A549 (cell line): ENCODE results near the gene KCNMA1. TPM values are rescaled to one million over a fixed set of nuclear protein-coding genes. Genes with fewer than 3 reads are reported as not detected.

Source experiments
- ATAC-seq, 2 experiments: fragments of 200-7000 bp in 1 of 2; fragments of >200 bp in 1 of 2; cut with Nextera tagmentation in 1 of 2; cut with Tn5 transposase in 1 of 2; 3 replicates each; pipeline versions ENCODE4 v1.8.0 to v1.9.1; 2018 to 2020; ENCODE audit warnings: mild to moderate bottlenecking in 1 of 2, moderate library complexity in 1 of 2
- CTCF ChIA-PET: fragments of 300-600 bp; sonication (Branson Sonifier 250); formaldehyde crosslinking; extraction: SDS; loops from one replicate; lab custom pipeline; 2021; ENCODE audit warnings: antibody characterized with exemption, inconsistent platforms; lab: Yijun Ruan, JAX
- POLR2A ChIA-PET: fragments of 350-600 bp; formaldehyde crosslinking; extraction: SDS; loops from one replicate; lab custom pipeline; 2021; ENCODE audit warnings: antibody characterized with exemption, inconsistent platforms; lab: Yijun Ruan, JAX
- DNase-seq, 2 experiments: peaks; one replicate each; pipeline versions ENCODE4 v3.0.0 to v3.0.0-alpha.2; 2011 to 2016; ENCODE audit warnings: low read depth in 1 of 2, low spot score in 1 of 2
- FAIRE-seq: peaks from 2 replicates; lab custom pipeline; 2011; peaks lifted over from hg19 to GRCh38; lab: Jason Lieb, UNC
- H3K27ac ChIP-seq, 2 experiments: fragments of >200 bp; sonication (Bioruptor Twin); formaldehyde crosslinking; 3 replicates each; pipeline ENCODE4 v1.5.1; 2016 to 2017
- H3K4me1 ChIP-seq: fragments of >200 bp; sonication (Bioruptor Twin); formaldehyde crosslinking; 3 replicates; pipeline ENCODE4 v1.6.1; 2016
- H3K4me2 ChIP-seq: fragments of >200 bp; sonication (Bioruptor Twin); formaldehyde crosslinking; 3 replicates; pipeline ENCODE4 v1.6.1; 2016
- H3K4me3 ChIP-seq: fragments of >200 bp; sonication (Bioruptor Twin); formaldehyde crosslinking; 3 replicates; pipeline ENCODE4 v1.5.1; 2016
- H3K9me3 ChIP-seq: fragments of >200 bp; sonication (Bioruptor Twin); formaldehyde crosslinking; 3 replicates; pipeline ENCODE4 v1.6.1; 2016
- BCL3 ChIP-seq: fragments of >200 bp; sonication (Bioruptor Twin); formaldehyde crosslinking; IDR thresholded peaks from 3 replicates; pipeline ENCODE4 v1.6.1; 2016
- CBX2 ChIP-seq: fragments of 200-600 bp; sonication (generic); IDR thresholded peaks from 2 replicates; pipeline ENCODE4 v1.6.1; 2016; ENCODE audit warnings: low read depth, mild to moderate bottlenecking, borderline replicate concordance
- CTCF ChIP-seq: fragments of >200 bp; sonication (Bioruptor Twin); formaldehyde crosslinking; IDR thresholded peaks from 3 replicates; pipeline ENCODE4 v1.5.1; 2016
- FOSL2 ChIP-seq, 2 experiments: fragments of 450-650 bp in 1 of 2; fragments of >200 bp in 1 of 2; sonication (Bioruptor Twin) in 1 of 2; formaldehyde crosslinking; IDR thresholded peaks; 2 replicates each; pipeline versions ENCODE4 v1.5.0 to v1.6.1; 2016 to 2020; ENCODE audit warnings: mild to moderate bottlenecking in 1 of 2, moderate library complexity in 1 of 2
- HEYL ChIP-seq: fragments of 250-450 bp; sonication (Bioruptor Pico); IDR thresholded peaks from 2 replicates; pipeline ENCODE4 v1.8.0; 2021; ENCODE audit warnings: mild to moderate bottlenecking, moderate library complexity
- HOXA7 ChIP-seq: fragments of 250-450 bp; sonication (Bioruptor Pico); IDR thresholded peaks from 2 replicates; pipeline ENCODE4 v1.5.0; 2020; ENCODE audit warnings: mild to moderate bottlenecking, moderate library complexity
- MAZ ChIP-seq: fragments of 150-350 bp; IDR thresholded peaks from 2 replicates; pipeline ENCODE4 v1.6.1; 2014; ENCODE audit warnings: antibody characterized with exemption, low read depth, low read length, borderline replicate concordance
- POLR2AphosphoS2 ChIP-seq: conservative IDR thresholded peaks from 2 replicates; pipeline ENCODE4 v1.6.1; 2012; ENCODE audit warnings: low read length, improper control_type of control experiment, inconsistent platforms
- RCOR1 ChIP-seq: fragments of 150-350 bp; IDR thresholded peaks from 2 replicates; pipeline ENCODE4 v1.6.1; 2014; ENCODE audit warnings: antibody characterized with exemption, low read length, low read depth
- RFX5 ChIP-seq: fragments of 450-650 bp; IDR thresholded peaks from 2 replicates; pipeline ENCODE4 v1.7.1; 2014; ENCODE audit warnings: antibody characterized with exemption, mild to moderate bottlenecking, moderate library complexity
- SMC3 ChIP-seq: fragments of >200 bp; sonication (Bioruptor Twin); formaldehyde crosslinking; IDR thresholded peaks from 3 replicates; pipeline ENCODE4 v1.6.1; 2018; ENCODE audit warnings: inconsistent platforms
- SREBF2 ChIP-seq: fragments of 450-650 bp; IDR thresholded peaks from 2 replicates; pipeline ENCODE4 v1.6.1; 2014; ENCODE audit warnings: mild to moderate bottlenecking, moderate library complexity
- ZSCAN20 ChIP-seq: fragments of 250-450 bp; sonication (Bioruptor Pico); IDR thresholded peaks from 2 replicates; pipeline ENCODE4 v1.8.0; 2022; ENCODE audit warnings: mild to moderate bottlenecking, moderate library complexity
- WGBS: methylation state at CpG from one replicate; pipeline ENCODE4 v1.1.6; 2017; ENCODE audit errors: missing lambda C conversion rate; 5-methylcytosine and 5-hydroxymethylcytosine counted together
- polyA plus RNA-seq, 4 experiments: library from polyadenylated mRNA; depleted of rRNA in 3 of 4; stranded (reverse); fragments of >200 nt; fragmentation: RNase III in 1 of 4; extraction: RNeasy Plus Mini Kit Qiagen cat#74134 plus additional on column Dnase treatment in 1 of 4; gene quantifications; 2 replicates in 3 of 4; 3 replicates in 1 of 4; pipeline ENCODE4 v1.2.3, GENCODE V29; 2011 to 2017
- TF ChIP-seq, protein P1 (sequence below): IDR thresholded peaks from 2 replicates; pipeline ENCODE4 v1.6.1; 2012
- TF ChIP-seq, protein P2 (sequence below): fragments of 150-350 bp; IDR thresholded peaks from 2 replicates; pipeline ENCODE4 v1.6.1; 2014; ENCODE audit warnings: low read depth, mild to moderate bottlenecking, low read length
- TF ChIP-seq, protein P3 (sequence below): fragments of 450-650 bp; IDR thresholded peaks from 2 replicates; pipeline ENCODE4 v1.6.1; 2014; ENCODE audit warnings: antibody characterized with exemption

The KCNMA1 gene
- polyA plus RNA-seq, 2 of the 4 experiments (the other 2 are of a cell fraction), result 14.9 to 30.6 TPM

- no peak overlapping the region for H3K4me2 ChIP-seq
- POLR2A ChIA-PET, result no interaction called here
- 77% methylated on average over 7 of the region's 7 CpGs for WGBS
- no peak overlapping the region for H3K27ac ChIP-seq
- TF ChIP-seq HEYL (CRISPR knock-in tag) (no peak), POLR2AphosphoS2 (no peak), CBX2 (no peak), HOXA7 (CRISPR knock-in tag) (no peak), RCOR1 (no peak), RFX5 (no peak), SMC3 (no peak), BCL3 (no peak)
- TF ChIP-seq, all 56 proteins: peak for 0
- FAIRE-seq (no peak), DNase-seq (no peak), ATAC-seq (no peak)
- Histone ChIP-seq H3K4me1 (no peaks in the 10 kb centered on the region), H3K9me3 (no peaks in the 10 kb centered on the region), H3K4me3 (no peak overlapping the region)
- CTCF ChIA-PET, result interaction anchor here (1.9 kb wide), 1 partner anchor 10 kb away, joined by 5 read pairs; no protein-coding TSS in a partner anchor
Observed at GRCh38 chr10:76944640-76945039, 693.0 kb downstream of the KCNMA1 start.

- POLR2A ChIA-PET, result no interaction called here
- CTCF ChIA-PET, result interaction anchor here (0.9 kb wide), 1 partner anchor 42 kb away, joined by 3 read pairs; no protein-coding TSS in a partner anchor
- FAIRE-seq (no peak), ATAC-seq (no peak), DNase-seq (no peak)
- Histone ChIP-seq H3K27ac (no peak overlapping the region), H3K4me3 (no peak overlapping the region), H3K9me3 (no peaks in the 10 kb centered on the region), H3K4me2 (no peak overlapping the region), H3K4me1 (no peaks in the 10 kb centered on the region)
- TF ChIP-seq, protein P1, sequence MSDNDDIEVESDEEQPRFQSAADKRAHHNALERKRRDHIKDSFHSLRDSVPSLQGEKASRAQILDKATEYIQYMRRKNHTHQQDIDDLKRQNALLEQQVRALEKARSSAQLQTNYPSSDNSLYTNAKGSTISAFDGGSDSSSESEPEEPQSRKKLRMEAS, result no peak
- TF ChIP-seq MAZ, result no peak
- no peak for TF ChIP-seq RCOR1
- TF ChIP-seq, protein P2, sequence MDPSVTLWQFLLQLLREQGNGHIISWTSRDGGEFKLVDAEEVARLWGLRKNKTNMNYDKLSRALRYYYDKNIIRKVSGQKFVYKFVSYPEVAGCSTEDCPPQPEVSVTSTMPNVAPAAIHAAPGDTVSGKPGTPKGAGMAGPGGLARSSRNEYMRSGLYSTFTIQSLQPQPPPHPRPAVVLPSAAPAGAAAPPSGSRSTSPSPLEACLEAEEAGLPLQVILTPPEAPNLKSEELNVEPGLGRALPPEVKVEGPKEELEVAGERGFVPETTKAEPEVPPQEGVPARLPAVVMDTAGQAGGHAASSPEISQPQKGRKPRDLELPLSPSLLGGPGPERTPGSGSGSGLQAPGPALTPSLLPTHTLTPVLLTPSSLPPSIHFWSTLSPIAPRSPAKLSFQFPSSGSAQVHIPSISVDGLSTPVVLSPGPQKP, result no peak
- TF ChIP-seq, protein P3, sequence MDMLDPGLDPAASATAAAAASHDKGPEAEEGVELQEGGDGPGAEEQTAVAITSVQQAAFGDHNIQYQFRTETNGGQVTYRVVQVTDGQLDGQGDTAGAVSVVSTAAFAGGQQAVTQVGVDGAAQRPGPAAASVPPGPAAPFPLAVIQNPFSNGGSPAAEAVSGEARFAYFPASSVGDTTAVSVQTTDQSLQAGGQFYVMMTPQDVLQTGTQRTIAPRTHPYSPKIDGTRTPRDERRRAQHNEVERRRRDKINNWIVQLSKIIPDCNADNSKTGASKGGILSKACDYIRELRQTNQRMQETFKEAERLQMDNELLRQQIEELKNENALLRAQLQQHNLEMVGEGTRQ, result no peak
- TF ChIP-seq CBX2, result no peak
- TF ChIP-seq SREBF2, result no peak
- no peak for TF ChIP-seq FOSL2 (IDR thresholded peaks at IDR 0.05)
- no peak for TF ChIP-seq FOSL2 (CRISPR knock-in tag; IDR thresholded peaks at IDR 0.05)
- TF ChIP-seq SMC3, result no peak
- TF ChIP-seq CTCF, result no peak
- no peak for TF ChIP-seq ZSCAN20
- 38% methylated on average over 6 of the region's 8 CpGs for WGBS
Observed at GRCh38 chr10:76942628-76943416, 694.8 kb downstream of the KCNMA1 start.
